HG03159 (cell line): Measurements from ENCODE around the gene UNC119.

ENCODE experiments used
- ATAC-seq: cut with Tn5 transposase; IDR thresholded peaks from one replicate; pipeline ENCODE4 v1.9.1; 2021; ENCODE audit warnings: mild to moderate bottlenecking, moderate library complexity; ENCODE audit not compliant: unreplicated experiment

Gene UNC119

GRCh38 chr17:28573521-28573920, 21.1 kb upstream of the UNC119 start:
- ATAC-seq, result no peak

GRCh38 chr17:28573040-28573380, 20.6 kb upstream of the UNC119 start:
- no peak for ATAC-seq

- no peak for ATAC-seq
These were observed 20.0 kb upstream of the UNC119 start for GRCh38 chr17:28572259-28573039.

GRCh38 chr17:28571361-28572122, 19.1 kb upstream of the UNC119 start, which contains the start of gene PIGS:
TSS of gene PIGS (minus strand) at chr17:28571524. CDS start at chr17:28571496, 28 bp downstream.
- peak; percentile 83 for ATAC-seq

GRCh38 chr17:28570716-28571360, 18.4 kb upstream of the UNC119 start:
- ATAC-seq, result peak; percentile 15

- ATAC-seq, result no peak
These were observed 17.0 kb upstream of the UNC119 start for GRCh38 chr17:28569446-28569845.

- no peak for ATAC-seq
These were observed 15.2 kb upstream of the UNC119 start for GRCh38 chr17:28567604-28568003.

GRCh38 chr17:28563475-28563874, 11.1 kb upstream of the UNC119 start:
- no peak for ATAC-seq

- no peak for ATAC-seq
These were observed 2.6 kb upstream of the UNC119 start for GRCh38 chr17:28555022-28555421.

- ATAC-seq, result no peak
These were observed 2.1 kb upstream of the UNC119 start for GRCh38 chr17:28554565-28554964.

GRCh38 chr17:28553000-28553505, 629 bp upstream of the UNC119 start:
- no peak for ATAC-seq

- no peak for ATAC-seq
These were observed 826 bp downstream of the UNC119 start for GRCh38 chr17:28551421-28552175.

GRCh38 chr17:28550858-28551257, 1.6 kb downstream of the UNC119 start:
- no peak for ATAC-seq

- peak; percentile 39 for ATAC-seq
These were observed 2.9 kb downstream of the UNC119 start for GRCh38 chr17:28549236-28550132.

- ATAC-seq, result no peak
These were observed 3.9 kb downstream of the UNC119 start for GRCh38 chr17:28548417-28549130.

- no peak for ATAC-seq
These were observed 4.6 kb downstream of the UNC119 start for GRCh38 chr17:28547623-28548416.

GRCh38 chr17:28547096-28547622, 5.3 kb downstream of the UNC119 start:
- ATAC-seq, result no peak

- ATAC-seq, result no peak
These were observed 6.5 kb downstream of the UNC119 start for GRCh38 chr17:28545787-28546415.
